ENCODE results near the gene ENDOV.

GRCh38 chr17:80468242-80468641 is 53.3 kb downstream of the ENDOV start:
- TF ChIP-seq CTCF (IDR thresholded peaks at IDR 0.05) = no peak
- TF ChIP-seq POLR2A (IDR thresholded peaks at IDR 0.05) = no peak

All from body of pancreas (tissue), 4 donors.